ENCODE measurements around the gene ZRANB3.
"Not testable (repeated sequence)": the region's sequence is repeated elsewhere in the genome, so short reads cannot be mapped to it uniquely, and the experiment has no call there.

The ZRANB3 gene

GRCh38 chr2:135528006-135528405, 3.0 kb downstream of the ZRANB3 start:
- Mint-ChIP-seq H3K27ac (no peak overlapping the region), H3K27me3 (ENCODE audit: low read depth) (no peaks in the 10 kb centered on the region), H3K4me1 (ENCODE audit: low read depth) (peaks cover 18% of the 10 kb centered on the region), H3K9me3 (no peaks in the 10 kb centered on the region), H3K36me3 (ENCODE audit: low read depth) (peaks cover 16% of the 10 kb centered on the region), H3K4me3 (no peak overlapping the region)
- no peak for DNase-seq (ENCODE audit: low spot score)

GRCh38 chr2:135525786-135526185, 5.2 kb downstream of the ZRANB3 start:
- no peaks in the 10 kb centered on the region for H3K9me3 Mint-ChIP-seq
- H3K4me1 Mint-ChIP-seq (ENCODE audit: low read depth) = peaks cover 10% of the 10 kb centered on the region
- H3K36me3 Mint-ChIP-seq (ENCODE audit: low read depth) = peaks cover 17% of the 10 kb centered on the region
- no peak overlapping the region for H3K27ac Mint-ChIP-seq
- H3K4me3 Mint-ChIP-seq = no peak overlapping the region
- no peak for DNase-seq (ENCODE audit: low spot score)
- no peaks in the 10 kb centered on the region for H3K27me3 Mint-ChIP-seq (ENCODE audit: low read depth)

- H3K4me3 Mint-ChIP-seq = no peak overlapping the region
- H3K4me1 Mint-ChIP-seq (ENCODE audit: low read depth) = no peaks in the 10 kb centered on the region
- no peak for DNase-seq (ENCODE audit: low spot score)
- H3K9me3 Mint-ChIP-seq = peaks cover 17% of the 10 kb centered on the region
- no peaks in the 10 kb centered on the region for H3K27me3 Mint-ChIP-seq (ENCODE audit: low read depth)
- no peak overlapping the region for H3K27ac Mint-ChIP-seq
- H3K36me3 Mint-ChIP-seq (ENCODE audit: low read depth) = peaks cover 4% of the 10 kb centered on the region
Measured at GRCh38 chr2:135512099-135512498, 18.9 kb downstream of the ZRANB3 start.

- Mint-ChIP-seq H3K4me3 (no peak overlapping the region), H3K27me3 (ENCODE audit: low read depth) (no peaks in the 10 kb centered on the region), H3K36me3 (ENCODE audit: low read depth) (peaks cover 4% of the 10 kb centered on the region), H3K27ac (no peak overlapping the region), H3K4me1 (ENCODE audit: low read depth) (no peaks in the 10 kb centered on the region), H3K9me3 (peaks cover 17% of the 10 kb centered on the region)
- no peak for DNase-seq (ENCODE audit: low spot score)
Measured at GRCh38 chr2:135510577-135510976, 20.4 kb downstream of the ZRANB3 start.

- Mint-ChIP-seq H3K9me3 (peaks cover 14% of the 10 kb centered on the region), H3K27ac (no peak overlapping the region), H3K27me3 (ENCODE audit: low read depth) (no peaks in the 10 kb centered on the region), H3K4me1 (ENCODE audit: low read depth) (no peaks in the 10 kb centered on the region), H3K4me3 (no peak overlapping the region), H3K36me3 (ENCODE audit: low read depth) (peaks cover 8% of the 10 kb centered on the region)
- no peak for DNase-seq (ENCODE audit: low spot score)
Measured at GRCh38 chr2:135504811-135505210, 26.2 kb downstream of the ZRANB3 start.

GRCh38 chr2:135498588-135498987, 32.4 kb downstream of the ZRANB3 start:
- Mint-ChIP-seq H3K9me3 (peaks cover 32% of the 10 kb centered on the region), H3K36me3 (ENCODE audit: low read depth) (peaks cover 18% of the 10 kb centered on the region)
- H3K27me3 Mint-ChIP-seq (ENCODE audit: low read depth); H3K27ac Mint-ChIP-seq; DNase-seq (ENCODE audit: low spot score); H3K4me3 Mint-ChIP-seq; H3K4me1 Mint-ChIP-seq (ENCODE audit: low read depth): not testable (repeated sequence)

GRCh38 chr2:135494917-135495316, 36.1 kb downstream of the ZRANB3 start:
- no peak overlapping the region for H3K4me3 Mint-ChIP-seq
- H3K9me3 Mint-ChIP-seq = peaks cover 19% of the 10 kb centered on the region
- peaks cover 11% of the 10 kb centered on the region for H3K36me3 Mint-ChIP-seq (ENCODE audit: low read depth)
- no peaks in the 10 kb centered on the region for H3K4me1 Mint-ChIP-seq (ENCODE audit: low read depth)
- H3K27ac Mint-ChIP-seq = no peak overlapping the region
- no peaks in the 10 kb centered on the region for H3K27me3 Mint-ChIP-seq (ENCODE audit: low read depth)
- DNase-seq (ENCODE audit: low spot score) = no peak

GRCh38 chr2:135494503-135494902, 36.5 kb downstream of the ZRANB3 start:
- H3K9me3 Mint-ChIP-seq = peaks cover 15% of the 10 kb centered on the region
- peaks cover 9% of the 10 kb centered on the region for H3K36me3 Mint-ChIP-seq (ENCODE audit: low read depth)
- no peak overlapping the region for H3K4me3 Mint-ChIP-seq
- H3K27me3 Mint-ChIP-seq (ENCODE audit: low read depth) = no peaks in the 10 kb centered on the region
- H3K27ac Mint-ChIP-seq = no peak overlapping the region
- H3K4me1 Mint-ChIP-seq (ENCODE audit: low read depth) = no peaks in the 10 kb centered on the region
- DNase-seq (ENCODE audit: low spot score) = no peak

- DNase-seq (ENCODE audit: low spot score) = no peak
- Mint-ChIP-seq H3K9me3 (peaks cover 7% of the 10 kb centered on the region), H3K4me1 (ENCODE audit: low read depth) (no peaks in the 10 kb centered on the region), H3K27ac (no peak overlapping the region), H3K27me3 (ENCODE audit: low read depth) (no peaks in the 10 kb centered on the region), H3K36me3 (ENCODE audit: low read depth) (peaks cover 6% of the 10 kb centered on the region), H3K4me3 (no peak overlapping the region)
Measured at GRCh38 chr2:135490376-135490775, 40.6 kb downstream of the ZRANB3 start.

- no peak for DNase-seq (ENCODE audit: low spot score)
- no peaks in the 10 kb centered on the region for H3K4me1 Mint-ChIP-seq (ENCODE audit: low read depth)
- H3K9me3 Mint-ChIP-seq = peaks cover 21% of the 10 kb centered on the region
- H3K4me3 Mint-ChIP-seq = no peak overlapping the region
- H3K27ac Mint-ChIP-seq = no peak overlapping the region
- no peaks in the 10 kb centered on the region for H3K27me3 Mint-ChIP-seq (ENCODE audit: low read depth)
- peaks cover 6% of the 10 kb centered on the region for H3K36me3 Mint-ChIP-seq (ENCODE audit: low read depth)
Measured at GRCh38 chr2:135485441-135485840, 45.6 kb downstream of the ZRANB3 start.

- Mint-ChIP-seq H3K4me3 (no peak overlapping the region), H3K9me3 (no peaks in the 10 kb centered on the region), H3K36me3 (ENCODE audit: low read depth) (no peaks in the 10 kb centered on the region), H3K27me3 (ENCODE audit: low read depth) (no peaks in the 10 kb centered on the region), H3K27ac (no peak overlapping the region), H3K4me1 (ENCODE audit: low read depth) (no peaks in the 10 kb centered on the region)
- DNase-seq (ENCODE audit: low spot score) = no peak
Measured at GRCh38 chr2:135475128-135475527, 55.9 kb downstream of the ZRANB3 start.

- Mint-ChIP-seq H3K27me3 (ENCODE audit: low read depth) (no peaks in the 10 kb centered on the region), H3K36me3 (ENCODE audit: low read depth) (no peaks in the 10 kb centered on the region), H3K4me1 (ENCODE audit: low read depth) (no peaks in the 10 kb centered on the region), H3K27ac (no peak overlapping the region), H3K4me3 (no peak overlapping the region), H3K9me3 (no peaks in the 10 kb centered on the region)
- DNase-seq (ENCODE audit: low spot score) = no peak
Measured at GRCh38 chr2:135473567-135473966, 57.5 kb downstream of the ZRANB3 start.

- H3K4me1 Mint-ChIP-seq (ENCODE audit: low read depth) = no peaks in the 10 kb centered on the region
- H3K27ac Mint-ChIP-seq = no peak overlapping the region
- H3K4me3 Mint-ChIP-seq = no peak overlapping the region
Measured at GRCh38 chr2:135471106-135471505, 59.9 kb downstream of the ZRANB3 start.

GRCh38 chr2:135457279-135457678, 73.7 kb downstream of the ZRANB3 start:
- no peaks in the 10 kb centered on the region for H3K27me3 Mint-ChIP-seq (ENCODE audit: low read depth)
- H3K9me3 Mint-ChIP-seq = peaks cover 26% of the 10 kb centered on the region
- DNase-seq (ENCODE audit: low spot score) = no peak
- no peaks in the 10 kb centered on the region for H3K36me3 Mint-ChIP-seq (ENCODE audit: low read depth)
- no peaks in the 10 kb centered on the region for H3K4me1 Mint-ChIP-seq (ENCODE audit: low read depth)
- H3K27ac Mint-ChIP-seq = no peak overlapping the region
- H3K4me3 Mint-ChIP-seq = no peak overlapping the region

More at GRCh38 chr2:135471106-135471505, 59.9 kb downstream of the ZRANB3 start:
- H3K27me3 Mint-ChIP-seq (ENCODE audit: low read depth) = no peaks in the 10 kb centered on the region
- H3K36me3 Mint-ChIP-seq (ENCODE audit: low read depth) = no peaks in the 10 kb centered on the region
- no peak for DNase-seq (ENCODE audit: low spot score)
- H3K9me3 Mint-ChIP-seq = no peaks in the 10 kb centered on the region

- Mint-ChIP-seq H3K9me3 (peaks cover 29% of the 10 kb centered on the region), H3K36me3 (ENCODE audit: low read depth) (no peaks in the 10 kb centered on the region), H3K27ac (no peak overlapping the region), H3K27me3 (ENCODE audit: low read depth) (no peaks in the 10 kb centered on the region), H3K4me3 (no peak overlapping the region), H3K4me1 (ENCODE audit: low read depth) (no peaks in the 10 kb centered on the region)
- no peak for DNase-seq (ENCODE audit: low spot score)
Measured at GRCh38 chr2:135456835-135457234, 74.2 kb downstream of the ZRANB3 start.

All from T-helper 2 cell treated with Interferon-gamma antibody and Interleukin-4, amounts not matched to agents 5 μg/mL and 100 μg/mL, for 36 hours (primary cell).